H9 (cell line): ENCODE data around the gene EDC3. TPM values are rescaled to one million over a fixed set of nuclear protein-coding genes. Genes with fewer than 3 reads are reported as not detected.

ENCODE experiments used
- DNase-seq: peaks from one replicate; pipeline ENCODE4 v3.0.0-alpha.2; 2017
- H2AFZ ChIP-seq: one replicate; pipeline ENCODE4 v1.6.1; 2013; ENCODE audit warnings: mild to moderate bottlenecking, low read length, control low read depth, moderate library complexity
- H2AK5ac ChIP-seq: 2 replicates; pipeline ENCODE4 v1.6.1; 2013; ENCODE audit warnings: low read length, control low read depth, mixed read lengths; ENCODE audit not compliant: insufficient read length
- H2BK120ac ChIP-seq: one replicate; pipeline ENCODE4 v1.6.1; 2013; ENCODE audit warnings: low read depth, mild to moderate bottlenecking, low read length, control low read depth, inconsistent platforms; ENCODE audit not compliant: poor library complexity, severe bottlenecking
- H2BK12ac ChIP-seq: 2 replicates; pipeline ENCODE4 v1.6.1; 2013; ENCODE audit warnings: low read length, control low read depth, mixed read lengths, low read depth; ENCODE audit not compliant: insufficient read length
- H2BK15ac ChIP-seq: 2 replicates; pipeline ENCODE4 v1.6.1; 2013; ENCODE audit warnings: low read depth, low read length, control low read depth
- H2BK20ac ChIP-seq: one replicate; pipeline ENCODE4 v1.6.1; 2013; ENCODE audit warnings: low read depth, mild to moderate bottlenecking, low read length, control low read depth, inconsistent platforms; ENCODE audit not compliant: poor library complexity, severe bottlenecking
- H2BK5ac ChIP-seq: 2 replicates; pipeline ENCODE4 v1.6.1; 2013; ENCODE audit warnings: low read length, control low read depth, mixed read lengths; ENCODE audit not compliant: insufficient read length
- H3K14ac ChIP-seq: 2 replicates; pipeline ENCODE4 v1.6.1; 2013; ENCODE audit warnings: low read length, control low read depth; ENCODE audit not compliant: insufficient read depth
- H3K18ac ChIP-seq: 2 replicates; pipeline ENCODE4 v1.6.1; 2013; ENCODE audit warnings: low read depth, mild to moderate bottlenecking, mixed read lengths, low read length, control low read depth; ENCODE audit not compliant: insufficient read length
- H3K23ac ChIP-seq: 2 replicates; pipeline ENCODE4 v1.6.1; 2013; ENCODE audit warnings: low read length, control low read depth, mixed read lengths, low read depth; ENCODE audit not compliant: insufficient read length
- H3K23me2 ChIP-seq: 2 replicates; pipeline ENCODE4 v1.6.1; 2013; ENCODE audit warnings: low read depth, mild to moderate bottlenecking, mixed read lengths, low read length, control low read depth; ENCODE audit not compliant: insufficient read length, poor library complexity, severe bottlenecking
- H3K27ac ChIP-seq: 2 replicates; pipeline ENCODE4 v1.5.1; 2013; ENCODE audit warnings: low read length, control low read depth, mixed read lengths, low read depth; ENCODE audit not compliant: insufficient read length
- H3K27me3 ChIP-seq: 2 replicates; pipeline ENCODE4 v1.6.1; 2013; ENCODE audit warnings: low read length, control low read depth, inconsistent platforms; ENCODE audit not compliant: insufficient read depth
- H3K4ac ChIP-seq: 2 replicates; pipeline ENCODE4 v1.6.1; 2013; ENCODE audit warnings: low read depth, mild to moderate bottlenecking, control low read depth, inconsistent platforms, low read length, moderate library complexity
- H3K4me1 ChIP-seq: 2 replicates; pipeline ENCODE4 v1.6.1; 2013; ENCODE audit warnings: low read length, control low read depth, inconsistent platforms; ENCODE audit not compliant: insufficient read depth
- H3K4me2 ChIP-seq: 2 replicates; pipeline ENCODE4 v1.6.1; 2013; ENCODE audit warnings: low read length, control low read depth, mixed read lengths; ENCODE audit not compliant: insufficient read length, insufficient read depth
- H3K56ac ChIP-seq: 2 replicates; pipeline ENCODE4 v1.6.1; 2013; ENCODE audit warnings: low read depth, mild to moderate bottlenecking, mixed read lengths, low read length, control low read depth; ENCODE audit not compliant: insufficient read length
- H3K79me1 ChIP-seq: 2 replicates; pipeline ENCODE4 v1.6.1; 2013; ENCODE audit warnings: low read depth, mild to moderate bottlenecking, moderate library complexity, low read length, control low read depth, inconsistent platforms; ENCODE audit not compliant: insufficient read depth, poor library complexity, severe bottlenecking
- H3K79me2 ChIP-seq: 2 replicates; pipeline ENCODE4 v1.6.1; 2013; ENCODE audit warnings: low read length, control low read depth, inconsistent platforms; ENCODE audit not compliant: insufficient read depth
- H3K9ac ChIP-seq: 2 replicates; pipeline ENCODE4 v1.6.1; 2013; ENCODE audit warnings: low read length, control low read depth, mixed read lengths; ENCODE audit not compliant: insufficient read length; ENCODE audit errors: extremely low read depth
- H3K9me3 ChIP-seq: one replicate; pipeline ENCODE4 v1.6.1; 2013; ENCODE audit warnings: low read depth, low read length, inconsistent platforms; ENCODE audit not compliant: control insufficient read depth
- H3T11ph ChIP-seq: one replicate; pipeline ENCODE4 v1.6.1; 2013; ENCODE audit warnings: mild to moderate bottlenecking, low read length, control low read depth, inconsistent platforms
- H4K20me1 ChIP-seq: one replicate; pipeline ENCODE4 v1.6.1; 2013; ENCODE audit not compliant: control insufficient read depth, insufficient read length, insufficient read depth
- H4K5ac ChIP-seq: 2 replicates; pipeline ENCODE4 v1.6.1; 2013; ENCODE audit warnings: low read depth, mild to moderate bottlenecking, mixed read lengths, low read length, control low read depth; ENCODE audit not compliant: insufficient read length
- H4K8ac ChIP-seq: replicated peaks from 2 replicates; pipeline ENCODE4 v1.6.1; 2013; ENCODE audit warnings: low read length, control low read depth, mixed read lengths, low read depth; ENCODE audit not compliant: insufficient read length
- H4K91ac ChIP-seq: 2 replicates; pipeline ENCODE4 v1.6.1; 2013; ENCODE audit warnings: low read depth, mild to moderate bottlenecking, moderate library complexity, mixed read lengths, low read length, control low read depth; ENCODE audit not compliant: insufficient read length
- H3K27ac Mint-ChIP-seq, 3 experiments: 2 replicates in 2 of 3; 3 replicates in 1 of 3; pipeline ENCODE4 v1.8.0; 2020 to 2021; ENCODE audit warnings: mixed read lengths in 3 of 3, mild to moderate bottlenecking in 1 of 3, moderate library complexity in 1 of 3
- H3K27me3 Mint-ChIP-seq: 2 replicates; pipeline ENCODE4 v1.8.0; 2021; ENCODE audit warnings: low read depth, mild to moderate bottlenecking, moderate library complexity, mixed read lengths
- H3K36me3 Mint-ChIP-seq, 3 experiments: 2 replicates in 2 of 3; 3 replicates in 1 of 3; pipeline ENCODE4 v1.8.0; 2020 to 2021; ENCODE audit warnings: low read depth in 3 of 3, mixed read lengths in 3 of 3; ENCODE audit not compliant: insufficient read depth in 1 of 3
- H3K4me1 Mint-ChIP-seq, 2 experiments: 2 replicates each; pipeline ENCODE4 v1.8.0; 2020; ENCODE audit warnings: mixed read lengths in 2 of 2
- H3K4me3 Mint-ChIP-seq, 2 experiments: 2 replicates in 1 of 2; 3 replicates in 1 of 2; pipeline ENCODE4 v1.8.0; 2020 to 2021; ENCODE audit warnings: mild to moderate bottlenecking in 2 of 2, mixed read lengths in 2 of 2, moderate library complexity in 1 of 2
- H3K9me3 Mint-ChIP-seq, 2 experiments: 2 replicates in 1 of 2; 3 replicates in 1 of 2; pipeline ENCODE4 v1.8.0; 2020; ENCODE audit warnings: mild to moderate bottlenecking in 2 of 2, mixed read lengths in 2 of 2, moderate library complexity in 1 of 2
- CTCF ChIP-seq: fragments of 200-600 bp; sonication (generic); conservative IDR thresholded peaks from 3 replicates; pipeline ENCODE4 v1.8.0; 2021; ENCODE audit warnings: antibody characterized with exemption, mild to moderate bottlenecking
- WGBS: extraction: QIAGEN DNeasy Blood & Tissue Kit; methylation state at CpG from one replicate; pipeline ENCODE4 v1.1.7; 2013; ENCODE audit warnings: missing lambda C conversion rate, low lambda C conversion rate, mixed read lengths; ENCODE audit not compliant: insufficient read length; ENCODE audit errors: extremely low coverage; 5-methylcytosine and 5-hydroxymethylcytosine counted together
- total RNA-seq: library from RNA; stranded (reverse); gene quantifications from 2 replicates; pipeline ENCODE4 v1.2.1, GENCODE V29; 2021

The EDC3 gene
- total RNA-seq, 1 experiment from 2014 or later = 60.5 TPM

GRCh38 chr15:74603789-74604705 lies 91.8 kb downstream of the EDC3 start:
- Mint-ChIP-seq H3K27me3 (peaks cover 22% of the 10 kb centered on the region), H3K4me3 (no peak overlapping the region), H3K4me1 (peaks cover 2 to 3% of the 10 kb centered on the region in 2 experiments; a peak in 1 of 4 replicates), H3K36me3 (peaks cover 0 to 6% (median 4%) of the 10 kb centered on the region in 3 experiments; a peak in 6 of 7 replicates), H3K9me3 (no peaks in the 10 kb centered on the region), H3K27ac (no peak overlapping the region)
- Histone ChIP-seq H3K4me1 (no peaks in the 10 kb centered on the region), H2BK5ac (no peak overlapping the region), H2BK20ac (no peak overlapping the region), H3K79me2 (no peaks in the 10 kb centered on the region), H3K27ac (no peak overlapping the region), H4K8ac (no peak overlapping the region), H2BK120ac (no peak overlapping the region), H2AK5ac (no peak overlapping the region), H2BK12ac (no peak overlapping the region), H3K18ac (no peak overlapping the region), H4K5ac (no peak overlapping the region), H3K27me3 (no peaks in the 10 kb centered on the region; the same call in 1 of the 2 replicates), H3K79me1 (no peaks in the 10 kb centered on the region), H3T11ph (no peak overlapping the region), H3K23me2 (no peaks in the 10 kb centered on the region), H3K4me2 (no peak overlapping the region), H2BK15ac (no peak overlapping the region), H3K9me3 (no peaks in the 10 kb centered on the region), H3K9ac (no peak overlapping the region), H3K4ac (no peak overlapping the region), H3K14ac (no peak overlapping the region; the same call in 1 of the 2 replicates), H3K56ac (no peak overlapping the region), H3K23ac (no peak overlapping the region), H4K20me1 (no peaks in the 10 kb centered on the region), H2AFZ (no peak overlapping the region), H4K91ac (no peak overlapping the region)
- no peak for DNase-seq
- TF ChIP-seq CTCF = no peak
- WGBS = no CpG with 5 or more reads among the region's 11 CpGs
